Muscle of leg (tissue), 11 donors: ENCODE results near the gene AHSG. TPM values are rescaled to one million over a fixed set of nuclear protein-coding genes. Genes with fewer than 3 reads are reported as not detected.

ENCODE experiments used
- DNase-seq: peaks from one replicate; pipeline ENCODE4 v3.0.0; 2013
- H3K27ac ChIP-seq: one replicate; pipeline ENCODE4 v1.5.1; 2013; ENCODE audit warnings: mild to moderate bottlenecking, low read length, control low read depth
- H3K27me3 ChIP-seq: one replicate; pipeline ENCODE4 v1.6.1; 2013; ENCODE audit warnings: low read length; ENCODE audit not compliant: control insufficient read depth, insufficient read depth
- H3K36me3 ChIP-seq: one replicate; pipeline ENCODE4 v1.6.1; 2013; ENCODE audit warnings: low read length; ENCODE audit not compliant: control insufficient read depth, insufficient read depth
- H3K4me1 ChIP-seq: one replicate; pipeline ENCODE4 v1.6.1; 2013; ENCODE audit warnings: low read length; ENCODE audit not compliant: control insufficient read depth, insufficient read depth
- H3K4me3 ChIP-seq: one replicate; pipeline ENCODE4 v1.5.1; 2013; ENCODE audit warnings: low read length, control low read depth
- H3K9me3 ChIP-seq: replicated peaks from 2 replicates; pipeline ENCODE4 v1.6.1; 2013; ENCODE audit warnings: low read depth, low read length; ENCODE audit not compliant: control insufficient read depth
- whole genome bisulfite sequencing: methylation state at CpG from one replicate; pipeline ENCODE4 v1.1.5; 2013; ENCODE audit warnings: missing lambda C conversion rate; ENCODE audit not compliant: insufficient coverage; 5-methylcytosine and 5-hydroxymethylcytosine counted together
- polyA plus RNA-seq, 8 donors: library from polyadenylated mRNA; unstranded; fragments of 120-200 nt; gene quantifications; one replicate each; pipeline versions ENCODE4 v1.2.1 to v1.2.3, GENCODE V29; 2013; ENCODE audit warnings: inconsistent platforms in 1 of 8, low replicate concordance in 1 of 8; ENCODE audit not compliant: insufficient read length in 8 of 8, insufficient read depth in 1 of 8
- total RNA-seq: library from RNA; stranded (reverse); fragments of 120-200 nt; gene quantifications from one replicate; pipeline ENCODE4 v1.2.4, GENCODE V29; 2013

Gene AHSG
- total and polyA plus RNA-seq, 9 donors, result 0.10 to 22.3 (median 0.28) TPM; not detected in 2

- Histone ChIP-seq H3K27me3 (peaks cover 4% of the 10 kb centered on the region), H3K36me3 (no peaks in the 10 kb centered on the region), H3K4me3 (no peak overlapping the region), H3K4me1 (no peaks in the 10 kb centered on the region), H3K9me3 (no peaks in the 10 kb centered on the region), H3K27ac (no peak overlapping the region)
- no peak for DNase-seq
- 60% methylated on average over 1 of the region's 7 CpGs for WGBS
Observed at GRCh38 chr3:186603159-186603558, 9.7 kb upstream of the AHSG start.

DNA sequence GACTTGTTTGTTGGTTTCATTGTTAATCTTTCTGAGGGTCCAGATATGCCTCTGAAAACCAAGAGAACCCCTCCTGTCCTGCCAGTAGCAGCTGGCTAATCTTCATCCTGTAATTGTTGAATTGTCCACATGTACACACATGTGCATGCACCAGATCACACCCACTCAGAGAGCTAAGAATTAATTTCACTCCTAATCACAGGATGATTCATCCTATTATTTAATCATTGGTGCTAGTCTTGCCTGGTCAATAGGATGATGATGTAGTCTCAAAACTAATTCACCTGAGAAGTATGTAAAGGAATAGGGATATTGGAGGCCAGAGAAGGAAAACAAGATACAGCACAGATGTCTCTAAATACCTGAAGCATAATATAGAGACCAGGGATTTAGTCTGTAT, 7.8 kb upstream of the AHSG start:
- Histone ChIP-seq H3K27ac (no peak overlapping the region), H3K4me1 (no peaks in the 10 kb centered on the region), H3K36me3 (no peaks in the 10 kb centered on the region), H3K9me3 (no peaks in the 10 kb centered on the region), H3K27me3 (peaks cover 4% of the 10 kb centered on the region), H3K4me3 (no peak overlapping the region)
- no peak for DNase-seq

DNA sequence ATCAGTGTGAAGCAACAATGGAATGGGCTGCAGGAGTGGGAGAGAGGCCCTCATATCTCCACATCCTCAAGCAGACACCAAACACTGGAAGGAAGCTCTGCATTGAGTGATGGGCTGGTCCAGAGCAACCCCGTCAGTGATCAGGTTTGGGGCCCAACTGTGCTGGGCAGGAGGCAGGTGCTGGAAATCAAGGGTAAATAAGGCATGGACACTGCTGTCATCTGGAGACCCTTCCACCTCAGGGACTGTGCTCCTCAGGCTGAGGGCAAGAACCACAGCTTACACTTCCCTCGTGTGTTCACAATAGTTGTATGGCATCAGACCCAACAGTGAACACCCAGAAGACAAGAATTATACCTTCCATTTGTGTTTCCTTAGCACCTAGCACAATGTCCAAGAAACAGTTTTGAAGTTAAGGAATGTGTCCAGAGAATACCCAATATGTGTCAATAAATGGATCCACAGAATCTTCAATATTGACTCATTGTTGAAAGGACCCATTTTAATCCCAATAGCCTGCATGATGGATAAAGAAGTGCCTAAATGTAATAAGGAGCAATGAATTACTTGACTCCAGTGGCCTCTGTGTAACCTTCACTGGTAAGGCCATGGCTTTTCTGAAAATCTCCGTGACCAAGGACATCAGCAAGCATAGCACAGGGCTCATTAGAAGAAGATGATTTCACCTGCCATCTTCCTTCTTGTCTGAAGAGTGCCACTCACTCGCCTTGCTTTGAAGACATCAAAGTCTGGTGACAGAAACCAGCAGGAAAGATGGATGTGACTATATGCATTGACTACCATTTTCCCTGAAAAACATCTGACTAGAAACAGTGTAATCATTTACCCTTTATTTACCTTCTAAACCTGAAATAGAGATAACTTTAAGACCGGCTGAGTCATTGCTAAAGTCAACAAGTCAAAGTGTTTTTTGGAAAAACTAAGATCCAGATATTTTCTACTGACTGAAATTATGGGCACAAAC, 7.0 kb upstream of the AHSG start:
- DNase-seq, result no peak
- H3K4me3 ChIP-seq, result no peak overlapping the region
- H3K4me1 ChIP-seq, result no peaks in the 10 kb centered on the region
- WGBS, result 80% methylated on average over 1 of the region's 5 CpGs
- peaks cover 4% of the 10 kb centered on the region for H3K27me3 ChIP-seq
- no peaks in the 10 kb centered on the region for H3K9me3 ChIP-seq
- H3K36me3 ChIP-seq, result no peaks in the 10 kb centered on the region
- no peak overlapping the region for H3K27ac ChIP-seq

DNA sequence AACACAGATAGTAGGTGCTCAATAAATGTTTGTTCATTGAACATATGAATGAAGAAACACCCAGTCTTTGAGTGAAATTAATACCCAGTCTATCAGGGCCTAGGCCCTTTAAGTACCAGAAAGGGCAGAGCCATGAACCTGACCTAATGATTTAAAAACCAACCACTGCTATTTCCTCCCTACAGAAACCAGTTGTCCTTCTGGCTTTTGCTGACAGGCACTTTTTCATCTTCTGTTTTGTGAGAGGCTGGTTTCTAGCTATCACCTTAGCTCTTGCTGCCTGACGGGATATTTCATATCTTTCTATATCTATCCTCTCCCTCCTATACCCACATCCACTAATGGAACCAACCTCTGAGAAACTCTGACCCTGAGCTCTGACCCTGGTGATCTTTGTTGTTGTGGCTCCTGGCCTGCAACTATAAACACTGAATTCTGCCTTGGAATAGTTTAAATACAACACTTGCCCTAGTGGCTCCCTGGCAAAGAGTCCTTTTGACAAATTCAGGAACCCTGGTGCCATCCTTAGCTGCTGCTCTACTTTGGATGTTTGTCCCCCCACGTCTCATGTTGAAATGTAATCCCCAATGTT, 4.1 kb upstream of the AHSG start:
- DNase-seq, result no peak

GRCh38 chr3:186609247-186609868, 3.5 kb upstream of the AHSG start:
- DNase-seq, result no peak
- 88% methylated on average over 6 of the region's 8 CpGs for WGBS
- H3K4me1 ChIP-seq, result no peaks in the 10 kb centered on the region
- H3K9me3 ChIP-seq, result no peaks in the 10 kb centered on the region
- H3K36me3 ChIP-seq, result no peaks in the 10 kb centered on the region
- H3K27me3 ChIP-seq, result peaks cover 9% of the 10 kb centered on the region
- no peak overlapping the region for H3K4me3 ChIP-seq
- H3K27ac ChIP-seq, result no peak overlapping the region

More for the DNA sequence above, 4.1 kb upstream of the AHSG start:
- H3K4me3 ChIP-seq, result no peak overlapping the region
- H3K4me1 ChIP-seq, result no peaks in the 10 kb centered on the region
- no peaks in the 10 kb centered on the region for H3K9me3 ChIP-seq
- WGBS, result 58% methylated on average over 2 of the region's 2 CpGs
- peaks cover 8% of the 10 kb centered on the region for H3K27me3 ChIP-seq
- no peaks in the 10 kb centered on the region for H3K36me3 ChIP-seq
- H3K27ac ChIP-seq, result no peak overlapping the region

DNA sequence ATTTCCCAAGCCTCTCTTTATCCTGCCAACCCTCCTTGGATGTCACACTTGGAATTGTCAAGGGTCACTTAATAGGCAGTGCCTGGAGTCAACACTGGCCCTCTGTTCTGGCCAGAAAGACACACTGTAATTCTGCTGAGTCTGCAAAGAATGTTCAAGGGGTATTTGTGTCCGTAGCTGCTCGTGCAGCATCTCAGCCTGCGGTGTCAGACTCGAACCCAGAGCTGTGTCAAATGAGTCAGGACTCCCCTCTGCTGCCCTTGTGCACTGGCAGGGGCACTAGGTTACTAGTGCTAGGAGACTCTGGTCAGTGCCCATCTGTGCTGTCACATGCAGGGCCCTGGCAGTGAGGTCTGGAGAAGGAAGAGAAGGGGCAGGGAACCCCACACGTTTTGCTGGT, 795 bp upstream of the AHSG start:
- Histone ChIP-seq H3K9me3 (no peaks in the 10 kb centered on the region), H3K27ac (no peak overlapping the region), H3K4me1 (peaks cover 3% of the 10 kb centered on the region), H3K36me3 (no peaks in the 10 kb centered on the region), H3K4me3 (no peak overlapping the region), H3K27me3 (peaks cover 21% of the 10 kb centered on the region)
- no peak for DNase-seq
- 65% methylated on average over 5 of the region's 5 CpGs for WGBS

- Histone ChIP-seq H3K36me3 (no peaks in the 10 kb centered on the region), H3K4me1 (peaks cover 7% of the 10 kb centered on the region), H3K4me3 (no peak overlapping the region), H3K9me3 (no peaks in the 10 kb centered on the region), H3K27ac (no peak overlapping the region), H3K27me3 (peaks cover 33% of the 10 kb centered on the region)
- no CpG with 5 or more reads among the region's 4 CpGs for WGBS
- DNase-seq, result no peak
Observed at GRCh38 chr3:186613637-186614265, 891 bp downstream of the AHSG start.

DNA sequence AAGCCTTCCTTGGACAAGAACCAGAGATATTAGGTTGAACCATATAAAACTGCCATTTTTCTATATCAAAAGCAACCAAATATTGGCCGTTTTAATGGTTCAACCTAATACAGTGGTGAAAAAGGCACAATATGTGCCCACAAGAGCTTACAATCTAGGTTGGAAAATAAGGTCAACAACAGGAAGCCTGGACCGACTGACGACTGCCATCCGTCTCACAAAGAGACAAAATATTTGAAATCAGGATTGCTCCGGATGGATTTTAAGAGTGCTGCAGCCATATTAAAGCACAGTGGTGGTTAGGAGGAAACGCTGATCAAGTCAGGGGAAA, 1.4 kb downstream of the AHSG start:
- Histone ChIP-seq H3K9me3 (no peaks in the 10 kb centered on the region), H3K4me3 (no peak overlapping the region), H3K27me3 (peaks cover 33% of the 10 kb centered on the region), H3K27ac (no peak overlapping the region), H3K36me3 (no peaks in the 10 kb centered on the region), H3K4me1 (peaks cover 7% of the 10 kb centered on the region)
- WGBS, result 70% methylated on average over 5 of the region's 6 CpGs
- DNase-seq, result no peak

DNA sequence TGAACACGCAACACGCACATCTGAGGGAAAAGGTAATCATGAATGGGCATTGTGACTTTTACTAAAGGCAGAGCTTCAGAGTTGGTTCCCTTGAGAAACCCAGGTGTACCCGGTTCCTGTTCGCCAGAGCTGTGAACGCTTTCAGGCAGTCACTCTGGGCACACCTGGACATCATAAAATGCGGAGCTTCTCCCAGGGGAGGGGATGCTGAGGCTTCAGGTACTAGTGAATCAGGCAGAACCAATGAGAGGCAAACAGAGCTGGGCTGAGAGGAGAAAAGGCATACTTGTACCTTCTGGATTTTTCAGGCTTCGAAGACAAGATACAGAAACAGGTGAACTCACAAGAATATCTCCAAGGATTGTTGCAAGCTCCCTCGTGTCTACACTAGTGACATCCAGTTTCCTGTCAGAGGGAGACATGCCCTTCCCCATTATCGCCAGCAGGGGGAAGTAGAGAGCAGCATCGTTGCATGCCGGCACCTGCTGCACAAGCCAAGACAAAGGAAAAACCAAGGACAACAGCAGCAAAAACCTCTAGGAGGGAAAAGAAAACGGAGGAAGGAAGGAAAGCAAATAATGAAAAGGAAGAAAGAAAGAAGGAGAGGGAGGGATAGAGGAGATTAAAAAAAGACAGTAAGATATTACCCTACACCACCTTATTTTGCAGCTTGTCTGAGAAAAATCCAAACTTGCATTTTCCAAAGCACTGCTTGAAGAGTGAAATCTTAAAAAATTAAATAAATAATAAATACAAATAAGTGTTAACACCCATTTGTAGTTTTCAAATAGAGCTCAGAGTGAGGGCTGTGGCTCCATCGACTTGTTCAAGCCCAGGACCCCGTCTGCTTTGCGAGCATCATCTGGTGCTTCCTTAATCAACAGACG, 2.0 kb downstream of the AHSG start:
- WGBS, result 41% methylated on average over 10 of the region's 16 CpGs
- no peak overlapping the region for H3K4me3 ChIP-seq
- no peaks in the 10 kb centered on the region for H3K9me3 ChIP-seq
- no peaks in the 10 kb centered on the region for H3K36me3 ChIP-seq
- no peak overlapping the region for H3K27ac ChIP-seq
- H3K4me1 ChIP-seq, result peaks cover 7% of the 10 kb centered on the region
- DNase-seq, result peak; percentile 74
- H3K27me3 ChIP-seq, result peaks cover 33% of the 10 kb centered on the region
